Panc1 (cell line): ENCODE measurements around the gene RAB7A. TPM values are rescaled to one million over a fixed set of nuclear protein-coding genes. Genes with fewer than 3 reads are reported as not detected.

Experiments
- ATAC-seq: fragments of 200-7000 bp; cut with Tn5 transposase; 2 replicates; pipeline ENCODE4 v1.9.1; 2020; ENCODE audit warnings: mild to moderate bottlenecking, moderate library complexity
- BruUV-seq: library from RNA; stranded (reverse); fragments of 400-500 nt; replicated peaks from 2 replicates; lab custom pipeline; 2021; lab: Mats Ljungman, UMichigan
- CTCF ChIA-PET: fragments of 300-600 bp; sonication (Branson Sonifier 250); formaldehyde crosslinking; loops from one replicate; lab custom pipeline; 2022; ENCODE audit warnings: antibody characterized with exemption; lab: Charles Lee
- POLR2A ChIA-PET: fragments of 300-600 bp; sonication (Branson Sonifier 250); formaldehyde crosslinking; loops from one replicate; lab custom pipeline; 2022; ENCODE audit warnings: antibody characterized with exemption; lab: Charles Lee
- DNase-seq: peaks from one replicate; pipeline ENCODE4 v3.0.0-alpha.2; 2010; ENCODE audit warnings: low read depth, low spot score
- H3K27ac ChIP-seq: 2 replicates; pipeline ENCODE4 v1.5.1; 2011; ENCODE audit warnings: mild to moderate bottlenecking, low read length, inconsistent platforms
- H3K27me3 ChIP-seq: fragments of 200-500 bp; sonication (Bioruptor generic); 2 replicates; pipeline ENCODE4 v1.6.0; 2014; ENCODE audit warnings: low read length, inconsistent platforms; ENCODE audit not compliant: control insufficient read depth, insufficient read depth
- H3K36me3 ChIP-seq: fragments of 200-500 bp; sonication (Bioruptor generic); 2 replicates; pipeline ENCODE4 v1.5.1; 2014; ENCODE audit warnings: inconsistent platforms, mild to moderate bottlenecking, low read length, moderate library complexity; ENCODE audit not compliant: control insufficient read depth, insufficient read depth
- H3K4me1 ChIP-seq: 2 replicates; pipeline ENCODE4 v1.5.1; 2011; ENCODE audit warnings: inconsistent platforms, mild to moderate bottlenecking, low read length, moderate library complexity; ENCODE audit not compliant: control insufficient read depth, insufficient read depth
- H3K4me3 ChIP-seq, 2 experiments: 2 replicates each; pipeline ENCODE4 v1.5.1; 2011 to 2012; ENCODE audit warnings: low read depth in 2 of 2, low read length in 2 of 2, mild to moderate bottlenecking in 2 of 2, inconsistent platforms in 1 of 2, moderate library complexity in 1 of 2
- H3K9me3 ChIP-seq: fragments of 200-500 bp; sonication (Bioruptor generic); 2 replicates; pipeline ENCODE4 v1.5.1; 2014; ENCODE audit warnings: low read depth, mild to moderate bottlenecking, inconsistent platforms, low read length, moderate library complexity; ENCODE audit not compliant: control insufficient read depth, insufficient read depth
- CTCF ChIP-seq: fragments of 450-650 bp; IDR thresholded peaks from 2 replicates; pipeline ENCODE4 v1.5.1; 2017; ENCODE audit warnings: mild to moderate bottlenecking
- POLR2AphosphoS5 ChIP-seq: IDR thresholded peaks from 2 replicates; pipeline ENCODE4 v1.6.1; 2012; ENCODE audit warnings: mild to moderate bottlenecking, low read depth, low read length, moderate library complexity
- SIN3A ChIP-seq: IDR thresholded peaks from 2 replicates; pipeline ENCODE4 v1.6.1; 2012; ENCODE audit warnings: low read depth, mild to moderate bottlenecking, low read length, moderate library complexity, borderline replicate concordance; ENCODE audit not compliant: insufficient read depth
- TCF7L2 ChIP-seq: IDR thresholded peaks from 2 replicates; pipeline ENCODE4 v1.6.1; 2011; ENCODE audit warnings: mild to moderate bottlenecking, low read depth, low read length, inconsistent platforms
- in situ Hi-C: cut with HindIII; loops from 2 replicates; pipeline ENCODE4 v1.10.0; 2016; ENCODE audit warnings: low sequenced_read_pairs, low pct_unique_long_range_greater_than_20kb
- intact Hi-C: fragments of 100-400 bp; cut with micrococcal nuclease; formaldehyde crosslinking; loops from one replicate; pipeline ENCODE4 v1.10.0; 2022; ENCODE audit not compliant: unreplicated experiment
- total RNA-seq: library from RNA; stranded (reverse); gene quantifications from one replicate; pipeline ENCODE4 v1.2.1, GENCODE V29; 2021; ENCODE audit not compliant: unreplicated experiment
- TF ChIP-seq, protein P1 (sequence below), 2 experiments: IDR thresholded peaks; 2 replicates each; pipeline ENCODE4 v1.6.1; 2011 to 2012; ENCODE audit warnings: low read depth in 2 of 2, control low read depth in 1 of 2, low read length in 1 of 2, mild to moderate bottlenecking in 1 of 2, moderate library complexity in 1 of 2; ENCODE audit not compliant: insufficient read depth in 1 of 2

Gene RAB7A
- total RNA-seq, 1 experiment from 2014 or later: 386 TPM

GRCh38 chr3:128782282-128783146 lies 56.5 kb downstream of the RAB7A start:
- POLR2A ChIA-PET: no interaction called here
- Histone ChIP-seq H3K27ac (no peak overlapping the region), H3K9me3 (no peaks in the 10 kb centered on the region), H3K4me1 (peaks cover 29% of the 10 kb centered on the region), H3K27me3 (no peaks in the 10 kb centered on the region), H3K4me3 (no peak overlapping the region), H3K36me3 (no peaks in the 10 kb centered on the region)
- no TSS peak for BruUV-seq
- no peak for ATAC-seq
- intact Hi-C loops: no loop called here
- no peak for DNase-seq
- CTCF ChIA-PET: no interaction called here
- in situ Hi-C loops: no loop called here
- no peak for TF ChIP-seq CTCF
- TF ChIP-seq SIN3A: no peak
- TF ChIP-seq, protein P1, sequence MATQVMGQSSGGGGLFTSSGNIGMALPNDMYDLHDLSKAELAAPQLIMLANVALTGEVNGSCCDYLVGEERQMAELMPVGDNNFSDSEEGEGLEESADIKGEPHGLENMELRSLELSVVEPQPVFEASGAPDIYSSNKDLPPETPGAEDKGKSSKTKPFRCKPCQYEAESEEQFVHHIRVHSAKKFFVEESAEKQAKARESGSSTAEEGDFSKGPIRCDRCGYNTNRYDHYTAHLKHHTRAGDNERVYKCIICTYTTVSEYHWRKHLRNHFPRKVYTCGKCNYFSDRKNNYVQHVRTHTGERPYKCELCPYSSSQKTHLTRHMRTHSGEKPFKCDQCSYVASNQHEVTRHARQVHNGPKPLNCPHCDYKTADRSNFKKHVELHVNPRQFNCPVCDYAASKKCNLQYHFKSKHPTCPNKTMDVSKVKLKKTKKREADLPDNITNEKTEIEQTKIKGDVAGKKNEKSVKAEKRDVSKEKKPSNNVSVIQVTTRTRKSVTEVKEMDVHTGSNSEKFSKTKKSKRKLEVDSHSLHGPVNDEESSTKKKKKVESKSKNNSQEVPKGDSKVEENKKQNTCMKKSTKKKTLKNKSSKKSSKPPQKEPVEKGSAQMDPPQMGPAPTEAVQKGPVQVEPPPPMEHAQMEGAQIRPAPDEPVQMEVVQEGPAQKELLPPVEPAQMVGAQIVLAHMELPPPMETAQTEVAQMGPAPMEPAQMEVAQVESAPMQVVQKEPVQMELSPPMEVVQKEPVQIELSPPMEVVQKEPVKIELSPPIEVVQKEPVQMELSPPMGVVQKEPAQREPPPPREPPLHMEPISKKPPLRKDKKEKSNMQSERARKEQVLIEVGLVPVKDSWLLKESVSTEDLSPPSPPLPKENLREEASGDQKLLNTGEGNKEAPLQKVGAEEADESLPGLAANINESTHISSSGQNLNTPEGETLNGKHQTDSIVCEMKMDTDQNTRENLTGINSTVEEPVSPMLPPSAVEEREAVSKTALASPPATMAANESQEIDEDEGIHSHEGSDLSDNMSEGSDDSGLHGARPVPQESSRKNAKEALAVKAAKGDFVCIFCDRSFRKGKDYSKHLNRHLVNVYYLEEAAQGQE (IDR thresholded peaks at IDR 0.05; ENCODE audit: insufficient read depth in 1 of 2, low read depth in 2 of 2, low read length in 1 of 2): no peak
- no peak for TF ChIP-seq TCF7L2
- TF ChIP-seq POLR2AphosphoS5: no peak

DNA sequence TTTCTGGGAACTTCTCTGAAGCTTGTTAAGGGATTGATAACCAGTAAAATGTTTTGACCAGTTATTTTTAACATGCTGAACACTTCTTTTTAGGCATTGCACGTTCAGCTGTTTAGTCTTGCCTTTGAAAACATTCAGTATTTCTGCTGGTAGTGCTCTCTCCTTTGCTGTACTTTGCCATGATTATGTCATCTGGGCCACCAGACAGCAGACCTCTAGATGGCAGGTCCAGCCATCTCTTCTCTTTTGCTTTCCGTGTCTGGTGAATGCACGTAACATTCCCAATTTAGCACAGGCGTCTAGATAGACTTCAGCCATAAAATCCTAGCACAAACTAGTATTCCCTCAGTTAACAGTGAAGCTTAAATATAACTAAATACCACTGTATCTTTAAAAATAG lies 57.8 kb downstream of the RAB7A start:
- H3K27me3 ChIP-seq: no peaks in the 10 kb centered on the region
- ATAC-seq: no peak
- ChIA-PET CTCF (no interaction called here), POLR2A (no interaction called here)
- no peak overlapping the region for H3K4me3 ChIP-seq
- no peaks in the 10 kb centered on the region for H3K36me3 ChIP-seq
- no peak for DNase-seq
- no peaks in the 10 kb centered on the region for H3K9me3 ChIP-seq
- intact Hi-C loops: no loop called here
- no peak overlapping the region for H3K27ac ChIP-seq
- no peak for TF ChIP-seq TCF7L2
- TF ChIP-seq, protein P1 (IDR thresholded peaks at IDR 0.05; ENCODE audit: insufficient read depth in 1 of 2, low read depth in 2 of 2, low read length in 1 of 2): no peak
- no peak for TF ChIP-seq POLR2AphosphoS5
- no peak for TF ChIP-seq SIN3A
- no peak for TF ChIP-seq CTCF
- BruUV-seq: no TSS peak
- H3K4me1 ChIP-seq: peaks cover 37% of the 10 kb centered on the region
- in situ Hi-C loops: no loop called here
